ENCODE data around the gene DEFB129. TPM values are rescaled to one million over a fixed set of nuclear protein-coding genes. Genes with fewer than 3 reads are reported as not detected.

The DEFB129 gene
- total RNA-seq, 1 donor from 2014 or later, result not detected

Other genes starting within 250 kb of the DEFB129 start
- gene DEFB125, start 139.6 kb upstream of the DEFB129 start, total RNA-seq, result not detected in 2 replicates
- gene DEFB126, start 84.7 kb upstream of the DEFB129 start, total RNA-seq, result not detected in 2 replicates
- not detected in 2 replicates for gene DEFB127, start 69.8 kb upstream of the DEFB129 start, total RNA-seq
- gene DEFB128, start 37.5 kb upstream of the DEFB129 start, total RNA-seq, result not detected in 2 replicates
- gene DEFB132, start 30.5 kb downstream of the DEFB129 start, total RNA-seq, result not detected in 2 replicates
- 1.7 and 2.3 TPM in 2 replicates for gene C20orf96, start 63.5 kb downstream of the DEFB129 start, total RNA-seq
- gene ZCCHC3, start 70.3 kb downstream of the DEFB129 start, total RNA-seq, result 15.8 and 18.8 TPM in 2 replicates
- 1.7 and 2.9 TPM in 2 replicates for gene SOX12, start 98.3 kb downstream of the DEFB129 start, total RNA-seq
- 10.5 and 25.2 TPM in 2 replicates for gene NRSN2, start 119.9 kb downstream of the DEFB129 start, total RNA-seq
- 36.7 and 47.4 TPM in 2 replicates for gene TRIB3, start 153.5 kb downstream of the DEFB129 start, total RNA-seq
- 53.7 and 80.9 TPM in 2 replicates for gene RBCK1, start 181.0 kb downstream of the DEFB129 start, total RNA-seq
- gene TBC1D20, start 235.3 kb downstream of the DEFB129 start, total RNA-seq, result 15.8 and 25.2 TPM in 2 replicates

Data from dermis microvascular lymphatic vessel endothelial cell (primary cell).